Neural cell (in vitro differentiated cells): ENCODE measurements around the gene ENG. TPM values are rescaled to one million over a fixed set of nuclear protein-coding genes. Genes with fewer than 3 reads are reported as not detected.

Experiments
- H2AFZ ChIP-seq: fragments of 200-600, 300-800 bp; sonication (generic), shearing (Covaris generic); 2 replicates; pipeline ENCODE4 v1.6.0; 2014; ENCODE audit warnings: low read depth, mild to moderate bottlenecking, antibody characterized with exemption, low read length, moderate library complexity
- H3F3A ChIP-seq: fragments of 200-600 bp; shearing (Covaris generic); 2 replicates; pipeline ENCODE4 v1.6.1; 2016; ENCODE audit warnings: mild to moderate bottlenecking, moderate library complexity, mixed read lengths, antibody characterized with exemption, low read length; ENCODE audit not compliant: insufficient read depth, poor library complexity, severe bottlenecking
- H3K27ac ChIP-seq: fragments of 200-600, 300-800 bp; sonication (generic), shearing (Covaris generic); 2 replicates; pipeline ENCODE4 v1.5.1; 2014; ENCODE audit warnings: mild to moderate bottlenecking, low read length, moderate library complexity
- H3K27me3 ChIP-seq: fragments of 300-800, 200-600 bp; sonication (generic), shearing (Covaris generic); 2 replicates; pipeline ENCODE4 v1.6.0; 2014; ENCODE audit warnings: mild to moderate bottlenecking, low read depth, low read length, moderate library complexity; ENCODE audit not compliant: insufficient read depth
- H3K36me3 ChIP-seq: fragments of 300-800, 200-600 bp; sonication (generic), shearing (Covaris generic); 2 replicates; pipeline ENCODE4 v1.5.1; 2014; ENCODE audit warnings: mild to moderate bottlenecking, antibody characterized with exemption, low read length, moderate library complexity; ENCODE audit not compliant: insufficient read depth
- H3K4me2 ChIP-seq: fragments of 300-800, 200-600 bp; sonication (generic), shearing (Covaris generic); 2 replicates; pipeline ENCODE4 v1.6.0; 2014; ENCODE audit warnings: mild to moderate bottlenecking, low read length
- H3K4me3 ChIP-seq: fragments of 300-800, 200-600 bp; sonication (generic), shearing (Covaris generic); 2 replicates; pipeline ENCODE4 v1.5.1; 2014; ENCODE audit warnings: mild to moderate bottlenecking, low read length, moderate library complexity
- H3K79me2 ChIP-seq: fragments of 200-600 bp; shearing (Covaris generic); replicated peaks from 2 replicates; pipeline ENCODE4 v1.6.0; 2014; ENCODE audit warnings: mild to moderate bottlenecking, low read length, moderate library complexity; ENCODE audit not compliant: insufficient read depth
- H3K9ac ChIP-seq: fragments of 300-800, 200-600 bp; sonication (generic), shearing (Covaris generic); 2 replicates; pipeline ENCODE4 v1.6.1; 2016; ENCODE audit warnings: mild to moderate bottlenecking, low read length, mixed read lengths
- H3K9me2 ChIP-seq: fragments of 200-600 bp; shearing (Covaris generic); 2 replicates; pipeline ENCODE4 v1.6.1; 2016; ENCODE audit warnings: mild to moderate bottlenecking, low read length, mixed read lengths; ENCODE audit not compliant: insufficient read depth
- H3K9me3 ChIP-seq: fragments of 200-600, 300-800 bp; sonication (generic), shearing (Covaris generic); 2 replicates; pipeline ENCODE4 v1.6.1; 2016; ENCODE audit warnings: mild to moderate bottlenecking, mixed run types, low read length, moderate library complexity, mixed read lengths
- H4K20me1 ChIP-seq: fragments of 200-600 bp; shearing (Covaris generic); 2 replicates; pipeline ENCODE4 v1.6.1; 2016; ENCODE audit warnings: mild to moderate bottlenecking, mixed run types; ENCODE audit not compliant: insufficient read depth
- CTCF ChIP-seq: fragments of 450-650 bp; IDR thresholded peaks from 2 replicates; pipeline ENCODE4 v1.5.1; 2014; ENCODE audit warnings: antibody characterized with exemption, mild to moderate bottlenecking, moderate library complexity; ENCODE audit not compliant: poor library complexity, severe bottlenecking
- EP300 ChIP-seq: fragments of 450-650 bp; conservative IDR thresholded peaks from 2 replicates; pipeline ENCODE4 v1.6.1; 2014; ENCODE audit warnings: antibody characterized with exemption, mild to moderate bottlenecking, moderate library complexity; ENCODE audit not compliant: poor library complexity, severe bottlenecking
- EZH2 ChIP-seq: fragments of 200-600, 300-800 bp; shearing (Covaris generic), sonication (generic); IDR thresholded peaks from 2 replicates; pipeline ENCODE4 v1.6.1; 2014; ENCODE audit warnings: antibody characterized with exemption, low read length, borderline replicate concordance, mild to moderate bottlenecking; ENCODE audit not compliant: insufficient read depth, poor library complexity, severe bottlenecking
- MXI1 ChIP-seq: fragments of 450-650 bp; conservative IDR thresholded peaks from 2 replicates; pipeline ENCODE4 v1.6.1; 2014; ENCODE audit warnings: antibody characterized with exemption, mild to moderate bottlenecking; ENCODE audit not compliant: poor library complexity, severe bottlenecking
- POLR2AphosphoS5 ChIP-seq: IDR thresholded peaks from 2 replicates; pipeline ENCODE4 v1.6.1; 2012
- RAD21 ChIP-seq: fragments of 450-650 bp; conservative IDR thresholded peaks from 2 replicates; pipeline ENCODE4 v1.6.1; 2014; ENCODE audit warnings: antibody characterized with exemption, mild to moderate bottlenecking, moderate library complexity
- REST ChIP-seq: IDR thresholded peaks from 2 replicates; pipeline ENCODE4 v1.6.1; 2012; ENCODE audit warnings: borderline replicate concordance
- SMC3 ChIP-seq: fragments of 450-650 bp; conservative IDR thresholded peaks from 2 replicates; pipeline ENCODE4 v1.6.1; 2014; ENCODE audit warnings: antibody characterized with exemption, mild to moderate bottlenecking, moderate library complexity; ENCODE audit not compliant: poor library complexity
- TAF1 ChIP-seq: IDR thresholded peaks from 2 replicates; pipeline ENCODE4 v1.6.1; 2012; ENCODE audit warnings: low read depth
- polyA plus RNA-seq: library from polyadenylated mRNA; depleted of rRNA; stranded (reverse); fragments of >200 nt; gene quantifications from 2 replicates; pipeline ENCODE4 v1.2.3, GENCODE V29; 2014

The ENG gene
- polyA plus RNA-seq, 1 donor from 2014 or later, result not detected

GRCh38 chr9:127816362-127816725, 38.1 kb downstream of the ENG start:
- H3K4me3 ChIP-seq, result no peak overlapping the region
- no peaks in the 10 kb centered on the region for H3K9me2 ChIP-seq
- no peak for TF ChIP-seq CTCF
- no peak for TF ChIP-seq SMC3
- no peak for TF ChIP-seq EZH2
- TF ChIP-seq RAD21, result no peak
- no peak for TF ChIP-seq REST
- no peak for TF ChIP-seq EP300
- TF ChIP-seq MXI1, result no peak
- no peak for TF ChIP-seq POLR2AphosphoS5
- H3K36me3 ChIP-seq, result no peaks in the 10 kb centered on the region
- no peak overlapping the region for H3K27ac ChIP-seq
- no peaks in the 10 kb centered on the region for H3K9me3 ChIP-seq
- H4K20me1 ChIP-seq, result no peaks in the 10 kb centered on the region
- no peaks in the 10 kb centered on the region for H3K79me2 ChIP-seq
- H3K9ac ChIP-seq, result no peak overlapping the region
- no peak overlapping the region for H2AFZ ChIP-seq
- H3K4me2 ChIP-seq, result no peak overlapping the region
- H3F3A ChIP-seq, result no peaks in the 10 kb centered on the region
- no peaks in the 10 kb centered on the region for H3K27me3 ChIP-seq

- Histone ChIP-seq H3K4me2 (no peak overlapping the region), H3K79me2 (no peaks in the 10 kb centered on the region), H3F3A (no peaks in the 10 kb centered on the region), H2AFZ (no peak overlapping the region), H3K9ac (no peak overlapping the region), H3K36me3 (no peaks in the 10 kb centered on the region), H3K27me3 (no peaks in the 10 kb centered on the region), H3K9me3 (no peaks in the 10 kb centered on the region), H3K27ac (no peak overlapping the region), H3K4me3 (no peak overlapping the region), H4K20me1 (no peaks in the 10 kb centered on the region), H3K9me2 (no peaks in the 10 kb centered on the region)
- TF ChIP-seq MXI1 (no peak), REST (no peak), POLR2AphosphoS5 (no peak), EP300 (no peak), EZH2 (no peak), SMC3 (no peak), TAF1 (no peak), RAD21 (no peak), CTCF (no peak)
Observed at GRCh38 chr9:127815512-127816361, 38.7 kb downstream of the ENG start.
